ENCODE measurements around the gene DNMT3B.
"Not testable (repeated sequence)": the region's sequence is repeated elsewhere in the genome, so short reads cannot be mapped to it uniquely, and the experiment has no call there.

Gene DNMT3B

GRCh38 chr20:32761831-32762753, at the start of gene DNMT3B:
Gene DNMT3B, plus strand, starts transcription at chr20:32762385. Its CDS starts 17,939 bp downstream, at chr20:32780324.
- DNase-seq (ENCODE audit: low spot score) = peak; percentile 50

- DNase-seq (ENCODE audit: low spot score) = no peak
Measured at GRCh38 chr20:32718749-32719348, 43.3 kb upstream of the DNMT3B start.

GRCh38 chr20:32727683-32728082, 34.5 kb upstream of the DNMT3B start:
- no peak for DNase-seq (ENCODE audit: low spot score)

- DNase-seq (ENCODE audit: low spot score) = not testable (repeated sequence)
Measured at GRCh38 chr20:32728435-32728834, 33.8 kb upstream of the DNMT3B start.

- not testable (repeated sequence) for DNase-seq (ENCODE audit: low spot score)
Measured at GRCh38 chr20:32729334-32729733, 32.9 kb upstream of the DNMT3B start.

- no peak for DNase-seq (ENCODE audit: low spot score)
Measured at GRCh38 chr20:32731882-32732266, 30.3 kb upstream of the DNMT3B start.

GRCh38 chr20:32737371-32738223, 24.6 kb upstream of the DNMT3B start:
- no peak for DNase-seq (ENCODE audit: low spot score)

- DNase-seq (ENCODE audit: low spot score) = no peak
Measured at GRCh38 chr20:32741151-32741550, 21.0 kb upstream of the DNMT3B start.

GRCh38 chr20:32742322-32743236, 19.6 kb upstream of the DNMT3B start:
- DNase-seq (ENCODE audit: low spot score) = no peak

- DNase-seq (ENCODE audit: low spot score) = no peak
Measured at GRCh38 chr20:32743237-32744112, 18.7 kb upstream of the DNMT3B start, which contains the start of gene COMMD7. Gene COMMD7, minus strand, starts transcription at chr20:32743467. Its CDS starts 76 bp downstream, at chr20:32743391.

GRCh38 chr20:32749914-32750637, 12.1 kb upstream of the DNMT3B start:
- no peak for DNase-seq (ENCODE audit: low spot score)

GRCh38 chr20:32751293-32751692, 10.9 kb upstream of the DNMT3B start:
- no peak for DNase-seq (ENCODE audit: low spot score)

GRCh38 chr20:32751702-32752457, 10.3 kb upstream of the DNMT3B start:
- no peak for DNase-seq (ENCODE audit: low spot score)

GRCh38 chr20:32752458-32753250, 9.5 kb upstream of the DNMT3B start:
- peak; percentile 41 for DNase-seq (ENCODE audit: low spot score)

GRCh38 chr20:32753731-32754130, 8.5 kb upstream of the DNMT3B start:
- DNase-seq (ENCODE audit: low spot score) = no peak

GRCh38 chr20:32756156-32756555, 6.0 kb upstream of the DNMT3B start:
- no peak for DNase-seq (ENCODE audit: low spot score)

GRCh38 chr20:32761417-32761830, 761 bp upstream of the DNMT3B start:
- DNase-seq (ENCODE audit: low spot score) = no peak

- DNase-seq (ENCODE audit: low spot score) = no peak
Measured at GRCh38 chr20:32762754-32763201, 593 bp downstream of the DNMT3B start.

Measured in hematopoietic multipotent progenitor cell treated with erythropoietin and hydrocortisone succinate and interleukin-3 and kit ligand, for 17 days (in vitro differentiated cells).